Superior temporal gyrus (tissue), 1 donor: ENCODE results near the gene EPS8L2.
A peak's percentile ranks its signal among the peaks of the same experiment; 100 is the strongest.

Source experiments
- DNase-seq: peaks from one replicate; pipeline ENCODE4 v3.0.0-alpha.2; 2016; ENCODE audit errors: extremely low spot score

The EPS8L2 gene

DNA sequence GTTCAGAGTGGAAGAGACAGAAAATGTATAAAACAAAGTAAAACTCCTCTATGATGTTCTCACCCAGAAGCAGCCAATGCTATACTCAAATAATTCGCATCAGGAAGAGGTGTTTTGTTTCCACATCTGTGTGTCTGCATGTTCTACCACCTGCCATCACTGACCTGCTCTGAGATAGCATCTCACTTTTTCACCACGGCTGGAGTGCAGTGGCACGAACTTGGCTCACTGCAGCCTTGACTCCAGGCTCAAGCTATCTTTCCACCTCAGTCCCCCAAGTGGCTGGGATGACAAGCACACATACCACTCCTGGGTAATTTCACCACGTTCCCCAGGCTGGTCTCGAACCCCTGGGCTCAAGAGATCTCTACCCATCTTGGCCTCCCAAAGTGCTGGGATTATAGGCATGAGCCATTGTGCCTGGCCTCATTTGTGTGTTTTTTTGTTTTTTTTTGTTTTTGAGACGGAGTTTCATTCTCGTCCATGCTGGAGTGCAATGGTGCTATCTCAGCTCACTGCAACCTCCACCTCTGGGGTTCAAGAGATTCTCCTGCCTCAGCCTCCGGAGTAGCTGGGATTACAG lies 55.6 kb downstream of the EPS8L2 start:
- DNase-seq, result no peak

DNA sequence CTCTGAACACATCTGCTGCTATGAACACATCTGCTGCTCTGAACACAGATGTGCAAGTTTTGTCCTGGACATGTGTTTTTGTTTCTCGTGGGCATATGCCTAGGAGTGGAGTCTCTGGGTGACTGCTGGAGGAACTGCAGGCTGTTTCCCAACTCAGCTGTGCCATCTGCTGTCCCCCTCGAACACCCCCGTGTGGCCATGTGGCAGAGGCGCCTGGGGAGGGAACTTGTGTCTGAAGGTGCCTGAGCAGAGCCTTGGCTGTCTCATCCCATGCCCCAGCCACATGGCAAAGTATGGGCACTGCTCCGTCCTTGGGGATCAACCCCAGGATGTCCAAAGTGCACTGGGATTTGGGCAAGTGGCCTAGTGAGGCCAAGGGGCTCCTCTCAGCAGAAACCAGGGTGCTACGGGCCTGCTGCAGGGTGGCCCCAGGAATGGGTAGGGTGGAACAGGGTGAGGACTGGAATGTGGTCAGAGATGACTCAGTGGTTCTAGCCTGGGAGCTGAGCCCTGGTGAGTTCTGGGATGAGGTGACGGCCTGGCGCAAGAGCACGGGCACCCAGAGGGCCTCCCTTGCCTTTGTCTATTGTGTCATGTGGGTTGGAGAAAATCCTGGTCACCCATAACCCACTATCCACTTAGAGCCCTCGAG lies 56.5 kb downstream of the EPS8L2 start:
- peak; percentile 72 for DNase-seq

DNA sequence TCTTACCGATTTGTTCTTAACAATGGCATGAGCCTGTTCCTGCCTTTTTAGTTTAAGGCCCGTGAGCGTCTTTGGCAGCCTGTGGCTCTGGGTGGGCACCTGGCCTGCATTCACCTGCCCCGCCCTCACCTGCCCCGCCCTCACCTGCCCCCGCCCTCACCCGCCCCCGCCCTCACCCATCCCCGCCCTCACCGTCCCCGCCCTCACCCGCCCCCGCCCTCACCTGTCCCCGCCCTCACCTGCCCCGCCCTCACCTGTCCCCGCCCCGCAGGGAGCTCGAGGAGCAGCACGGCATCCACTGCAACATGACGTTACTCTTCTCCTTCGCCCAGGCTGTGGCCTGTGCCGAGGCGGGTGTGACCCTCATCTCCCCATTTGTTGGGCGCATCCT lies 57.0 kb downstream of the EPS8L2 start:
- DNase-seq, result no peak

DNA sequence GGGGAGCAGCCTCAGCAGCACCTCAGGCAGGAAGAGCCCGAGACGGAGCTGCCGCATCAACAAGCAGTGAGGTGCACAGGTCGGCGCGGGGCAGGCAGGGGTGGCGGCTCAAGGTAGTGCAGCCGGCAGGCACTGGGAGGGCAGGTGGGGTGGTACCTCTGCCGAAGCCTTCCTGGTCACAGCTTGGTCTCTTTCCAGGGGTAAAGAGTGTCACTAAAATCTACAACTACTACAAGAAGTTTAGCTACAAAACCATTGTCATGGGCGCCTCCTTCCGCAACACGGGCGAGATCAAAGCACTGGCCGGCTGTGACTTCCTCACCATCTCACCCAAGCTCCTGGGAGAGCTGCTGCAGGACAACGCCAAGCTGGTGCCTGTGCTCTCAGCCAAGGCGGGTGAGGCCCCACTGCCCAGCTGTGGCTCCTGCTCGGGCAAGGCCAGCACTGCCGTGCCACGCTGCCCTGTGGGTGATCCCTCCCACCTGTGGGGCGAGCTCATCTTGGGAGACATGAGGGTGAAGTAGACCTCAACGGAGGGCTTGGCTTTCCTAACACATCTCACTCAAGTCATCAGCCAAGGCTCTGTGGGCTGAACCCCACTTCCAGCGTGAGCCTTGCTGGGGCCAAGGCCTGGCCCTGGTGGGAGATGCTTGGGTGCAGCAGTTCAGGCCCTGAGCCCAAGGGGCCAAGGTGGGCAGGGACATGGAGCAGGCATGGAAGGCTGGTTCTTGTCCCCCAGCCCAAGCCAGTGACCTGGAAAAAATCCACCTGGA lies 57.7 kb downstream of the EPS8L2 start:
- no peak for DNase-seq

DNA sequence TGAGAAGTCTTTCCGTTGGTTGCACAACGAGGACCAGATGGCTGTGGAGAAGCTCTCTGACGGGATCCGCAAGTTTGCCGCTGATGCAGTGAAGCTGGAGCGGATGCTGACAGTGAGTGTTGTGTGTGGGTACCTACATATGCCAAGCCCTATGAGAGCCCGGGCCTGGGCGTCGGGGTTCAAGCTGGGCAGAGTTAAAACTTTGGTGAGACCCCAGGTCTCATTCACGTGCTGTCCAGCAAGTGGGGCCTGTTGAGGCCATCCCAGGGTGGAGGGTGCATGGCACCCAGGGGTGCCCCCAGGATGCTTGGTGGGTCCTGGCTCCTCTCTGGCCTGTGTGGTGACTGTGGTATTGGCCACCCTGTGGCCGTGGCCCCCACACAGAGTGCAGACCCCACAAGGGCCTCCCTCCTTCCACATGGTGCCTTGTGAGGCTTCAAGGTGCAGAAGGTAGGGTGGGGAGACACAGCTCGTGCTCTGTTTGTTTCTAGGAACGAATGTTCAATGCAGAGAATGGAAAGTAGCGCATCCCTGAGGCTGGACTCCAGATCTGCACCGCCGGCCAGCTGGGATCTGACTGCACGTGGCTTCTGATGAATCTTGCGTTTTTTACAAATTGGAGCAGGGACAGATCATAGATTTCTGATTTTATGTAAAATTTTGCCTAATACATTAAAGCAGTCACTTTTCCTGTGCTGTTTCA lies 58.4 kb downstream of the EPS8L2 start:
- no peak for DNase-seq

DNA sequence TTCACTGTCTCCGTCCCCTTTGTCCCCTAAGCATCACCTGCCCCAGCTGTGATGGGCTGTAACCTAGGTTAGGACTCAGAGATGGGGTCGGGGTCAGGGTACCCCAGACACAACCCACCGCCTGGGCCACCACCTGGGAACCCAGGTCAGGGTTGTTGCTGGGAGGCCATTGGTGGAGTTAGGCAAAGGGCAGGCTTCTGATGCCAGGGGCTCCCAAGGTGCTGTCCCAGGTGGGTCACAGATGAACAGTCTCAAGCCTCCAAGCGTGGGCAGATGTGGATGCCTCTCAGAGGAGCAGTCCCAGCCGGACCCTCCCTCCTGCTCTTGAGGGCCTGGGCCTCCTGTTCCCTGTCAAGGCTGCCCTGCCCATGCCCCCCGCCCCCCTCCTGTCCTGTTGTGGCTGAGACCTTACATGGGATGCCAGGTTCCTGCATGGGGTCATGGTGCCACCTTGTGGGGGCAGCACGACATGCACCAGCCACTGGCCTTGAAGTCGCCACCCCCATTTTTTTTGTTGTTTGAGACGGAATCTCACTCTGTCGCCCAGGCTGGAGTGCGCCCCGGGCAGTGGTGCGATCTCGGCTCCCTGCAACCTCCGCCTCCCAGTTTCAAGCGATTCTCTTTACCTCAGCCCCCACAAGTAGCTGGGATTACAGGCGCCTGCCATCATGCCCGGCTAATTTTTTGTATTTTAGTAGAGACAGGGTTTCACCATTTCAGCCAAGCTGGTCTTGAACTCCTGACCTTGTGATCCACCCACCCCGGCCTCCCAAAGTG lies 59.2 kb downstream of the EPS8L2 start:
- peak; percentile 67 for DNase-seq

DNA sequence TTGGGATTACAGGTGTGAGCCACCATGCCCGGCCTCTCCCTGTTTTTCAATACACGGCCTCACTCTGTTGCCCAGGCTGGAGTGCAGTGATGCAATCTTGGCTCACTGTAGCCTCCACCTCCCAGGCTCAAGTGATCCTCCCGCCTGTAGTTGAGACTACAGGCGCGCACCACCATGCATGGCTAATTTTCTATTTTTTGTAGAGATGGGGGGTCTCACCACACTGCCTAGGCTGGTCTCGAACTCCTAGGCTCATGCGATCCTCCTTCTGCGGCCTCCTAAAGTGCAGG lies 59.7 kb downstream of the EPS8L2 start:
- DNase-seq, result no peak

DNA sequence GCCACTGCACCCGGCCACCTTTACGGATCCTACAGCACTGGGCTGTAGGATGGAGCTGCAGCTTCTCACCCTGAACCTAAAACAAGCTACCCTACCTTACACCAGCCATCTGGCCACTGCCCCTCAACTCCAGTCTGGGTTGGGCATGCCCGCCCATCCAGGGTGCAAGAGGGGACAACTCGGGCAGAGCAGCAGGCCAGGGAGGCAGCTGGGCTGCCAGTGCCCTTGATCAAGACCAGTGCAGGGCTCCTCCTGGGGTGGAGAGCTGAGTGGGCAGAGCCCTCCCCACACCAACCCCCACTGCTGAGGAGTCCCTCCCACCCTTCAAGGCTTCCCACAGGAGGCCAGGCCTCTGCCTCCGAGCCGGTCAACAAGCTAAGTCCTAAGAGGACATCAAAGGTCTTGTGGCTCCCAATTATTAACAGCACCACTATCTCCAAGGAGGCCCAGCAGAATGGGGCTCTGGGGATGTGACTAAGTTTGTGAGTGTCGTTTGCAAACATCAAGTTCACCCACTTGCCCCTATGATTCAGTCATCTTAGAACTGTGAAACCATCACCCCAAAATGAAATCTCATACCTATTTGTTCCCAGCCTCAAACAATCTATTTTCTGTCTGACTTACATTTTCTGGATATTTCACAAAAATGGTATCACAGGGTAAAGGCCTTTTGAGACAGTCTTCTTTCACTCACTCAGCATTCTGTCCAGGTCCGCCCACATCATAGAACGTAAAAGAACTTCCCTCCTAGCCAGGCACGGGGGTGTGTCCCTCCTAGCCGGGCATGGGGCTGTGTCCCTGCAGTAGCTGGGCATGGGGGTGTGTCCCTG lies 60.3 kb downstream of the EPS8L2 start:
- no peak for DNase-seq

DNA sequence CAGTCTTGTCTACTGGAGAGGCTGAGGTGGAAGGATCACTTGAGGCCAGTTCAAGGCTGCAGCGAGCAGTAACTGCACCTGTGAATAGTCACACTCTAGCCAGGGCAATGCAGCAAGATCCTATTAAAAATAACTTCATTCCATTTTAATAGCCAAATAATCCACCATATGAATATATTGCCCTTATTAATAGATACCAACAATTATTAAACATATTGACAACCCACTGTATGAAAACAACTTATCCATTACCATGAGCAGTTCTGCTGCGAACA lies 60.8 kb downstream of the EPS8L2 start:
- no peak for DNase-seq

DNA sequence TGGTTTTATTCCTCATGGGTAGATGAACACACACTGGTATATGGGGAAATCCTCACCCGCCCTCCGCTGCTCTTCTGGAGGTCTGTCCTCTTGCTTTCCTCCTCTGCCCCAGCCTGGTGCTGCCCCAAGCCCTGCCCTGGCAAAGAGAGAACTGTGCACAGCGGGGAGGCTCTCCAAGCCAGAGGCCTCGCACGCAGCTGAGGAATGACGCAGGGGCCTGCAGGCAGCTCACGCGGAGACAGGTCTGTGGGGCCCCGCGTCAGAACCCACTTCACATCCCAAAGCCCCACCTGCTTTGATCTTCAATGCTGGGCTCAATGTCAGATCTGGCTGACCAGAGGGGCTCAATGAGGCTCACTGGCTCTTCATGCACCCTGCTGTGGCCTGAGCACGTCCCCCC lies 61.2 kb downstream of the EPS8L2 start:
- DNase-seq, result no peak

DNA sequence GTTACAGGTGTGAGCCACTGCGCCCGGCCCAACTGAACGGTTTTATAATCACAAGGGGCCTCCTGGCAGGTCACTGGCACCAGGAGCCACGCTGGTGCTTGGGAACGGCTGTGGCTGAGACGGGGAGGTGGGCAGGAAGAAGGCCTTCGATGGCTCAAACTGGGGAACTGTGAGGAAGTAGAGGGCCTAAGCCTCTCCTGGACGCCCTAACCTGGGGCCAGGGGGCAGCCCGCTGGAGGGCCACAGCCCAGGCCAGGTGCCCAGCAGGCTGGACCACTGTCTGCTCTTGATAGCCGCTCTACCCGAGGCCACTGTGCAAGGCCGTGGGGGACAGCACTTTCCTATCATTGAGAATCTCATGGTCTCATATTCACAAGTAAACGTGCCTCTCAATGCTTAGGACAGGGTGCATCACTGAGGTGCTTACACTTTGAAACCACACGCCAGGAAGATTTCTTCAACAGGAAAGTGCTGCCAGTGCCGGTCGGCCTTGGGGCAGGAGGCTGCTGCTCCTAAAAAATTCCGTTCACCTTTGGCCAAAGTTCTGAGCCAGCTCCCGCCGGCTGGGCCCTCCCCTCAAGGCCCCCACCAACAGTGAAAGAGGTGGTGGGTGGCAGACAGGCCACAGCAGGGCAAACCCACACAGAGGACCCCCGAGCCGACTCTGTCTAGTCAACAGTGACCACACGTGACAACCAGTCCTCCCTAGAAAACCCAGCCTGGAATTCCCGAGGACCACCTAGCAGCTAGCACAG lies 64.0 kb downstream of the EPS8L2 start:
- DNase-seq, result no peak

DNA sequence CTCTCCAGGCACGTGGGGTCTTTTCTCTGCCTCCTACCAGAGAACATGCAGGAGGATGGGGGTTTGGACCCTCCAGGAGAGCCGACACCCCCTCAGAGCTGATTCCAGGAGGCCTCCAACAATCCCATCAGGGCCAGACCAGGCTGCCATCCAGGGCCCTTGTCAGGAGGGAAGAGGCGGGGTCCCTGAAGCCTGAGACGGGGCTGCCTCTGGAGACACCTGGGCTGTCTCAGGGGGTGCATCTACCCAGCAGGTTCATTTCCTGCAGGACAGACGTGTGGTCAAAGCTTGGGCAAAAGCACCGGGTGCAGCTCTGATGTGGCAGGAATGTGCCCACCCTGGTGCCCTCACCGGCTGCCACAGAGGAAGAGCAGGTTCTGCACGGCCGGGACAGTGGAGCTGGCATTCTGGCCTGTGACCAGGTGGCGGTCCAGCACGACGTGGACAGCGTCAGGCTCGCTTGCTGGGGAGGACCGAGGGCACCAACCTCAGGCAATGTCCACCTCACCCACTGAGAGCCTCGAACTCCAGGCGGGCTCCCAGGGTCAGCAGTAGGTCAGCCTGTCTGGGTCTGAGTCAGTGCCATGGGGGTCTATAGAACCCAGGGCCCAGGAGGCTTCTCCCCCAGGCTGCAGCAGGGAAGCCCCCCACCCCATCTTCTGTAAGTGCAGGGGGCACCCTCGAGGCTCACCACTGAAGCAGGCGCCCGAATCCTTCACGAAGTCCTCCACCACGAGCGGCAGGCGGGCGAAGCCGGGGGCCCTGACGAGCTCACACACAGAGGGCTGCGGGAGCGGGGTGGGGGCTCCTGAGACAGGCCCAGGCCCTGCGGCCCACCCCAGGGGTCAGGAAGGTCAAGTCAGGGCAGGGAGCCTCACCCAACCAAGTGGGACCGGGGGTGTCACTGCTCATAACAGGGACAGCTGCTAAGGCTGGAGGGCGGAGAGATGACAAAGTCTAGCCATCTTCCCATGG lies 64.9 kb downstream of the EPS8L2 start:
- DNase-seq, result no peak

DNA sequence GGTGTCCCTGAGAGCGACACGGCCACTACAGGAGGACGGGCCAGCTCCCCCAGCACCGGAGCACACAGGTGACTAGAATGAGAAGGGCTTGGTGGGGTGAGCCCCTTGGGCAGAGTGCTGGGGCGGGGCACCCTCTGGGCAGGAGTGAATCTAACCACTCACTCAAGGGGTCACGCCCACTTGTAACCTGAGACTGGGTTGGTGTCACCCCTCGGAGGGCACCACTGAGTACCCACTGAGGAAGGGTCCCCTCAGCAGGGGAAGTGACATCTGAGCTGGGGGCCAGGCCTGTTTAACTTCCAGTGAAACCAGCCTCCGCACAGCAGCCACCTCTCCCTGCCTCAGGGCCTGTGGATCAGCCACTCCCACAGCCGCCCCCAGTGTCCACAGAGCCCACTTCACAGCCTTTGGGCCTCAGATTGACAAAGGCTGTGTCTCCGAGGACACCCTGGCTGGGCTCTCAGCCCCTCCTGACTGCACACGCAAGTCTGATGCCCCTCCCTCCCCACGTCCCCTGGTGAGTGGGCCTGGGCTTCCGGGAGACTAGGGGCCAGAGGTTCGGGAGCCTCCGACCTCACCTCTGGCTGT lies 65.7 kb downstream of the EPS8L2 start:
- DNase-seq, result no peak

DNA sequence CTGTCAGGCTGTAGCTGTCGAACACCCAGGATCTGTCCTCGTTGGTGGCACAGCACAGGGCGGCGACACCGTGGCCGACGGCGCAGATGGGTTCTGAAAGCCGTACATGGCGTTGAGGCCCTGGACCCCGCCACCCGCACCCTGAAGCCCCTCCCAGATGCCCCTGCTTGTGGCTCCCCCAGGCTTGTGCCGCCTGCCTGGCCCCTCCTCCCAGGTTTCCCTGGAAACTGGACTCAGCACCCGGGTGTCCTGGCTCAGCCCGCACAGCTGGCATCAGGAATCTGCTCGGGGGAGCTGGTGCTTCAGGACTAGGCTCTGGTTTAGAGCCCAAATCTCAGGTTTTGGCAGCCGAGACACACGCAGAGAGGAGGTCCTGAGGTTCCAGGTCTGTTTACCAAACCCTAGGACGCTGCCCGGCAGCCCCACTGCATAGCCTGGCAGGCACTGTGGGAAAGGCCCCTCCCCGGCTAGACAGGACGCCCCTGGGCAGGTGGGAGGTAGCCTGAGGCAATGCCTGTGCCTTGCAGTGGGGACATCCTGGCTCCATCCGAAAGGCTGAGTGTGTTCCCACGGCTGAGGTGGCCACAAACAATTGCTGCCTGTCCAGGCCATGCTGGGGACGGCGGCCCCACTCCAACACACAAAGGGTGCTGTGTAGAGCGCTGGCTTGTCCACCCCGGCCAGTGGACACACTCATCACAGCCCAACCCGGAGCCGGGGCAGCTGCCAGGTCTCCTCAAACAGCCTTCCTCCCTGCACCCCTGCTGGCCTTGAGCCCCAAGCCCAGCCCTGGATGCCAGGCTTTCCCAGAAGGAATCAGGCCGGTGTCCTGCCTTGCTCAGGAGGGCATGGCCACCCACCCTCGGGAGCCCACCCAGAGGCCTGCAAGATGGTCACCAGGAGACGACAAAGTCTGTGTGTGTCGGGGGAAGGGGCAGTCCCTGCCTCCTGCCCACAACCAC lies 66.7 kb downstream of the EPS8L2 start:
- peak; percentile 89 for DNase-seq

DNA sequence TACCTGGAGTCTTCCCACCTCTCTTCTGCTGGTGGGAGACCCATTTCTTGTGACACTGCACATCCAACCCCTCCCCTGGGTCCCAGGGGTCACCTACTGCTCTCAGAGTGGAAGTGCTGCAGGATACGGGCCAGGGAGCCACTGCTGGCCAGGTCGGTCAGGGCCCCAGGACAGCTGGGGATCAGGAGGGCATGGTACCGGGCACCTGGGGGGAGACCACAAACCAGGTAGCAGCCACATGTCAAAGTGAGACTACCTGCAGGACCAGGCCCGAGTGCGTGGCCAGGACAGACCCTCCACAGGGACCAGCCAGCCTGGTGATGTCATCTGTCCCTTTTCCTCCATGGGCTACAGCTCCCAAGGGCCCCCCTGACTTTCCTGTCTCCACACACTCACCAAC lies 67.4 kb downstream of the EPS8L2 start:
- DNase-seq, result no peak

DNA sequence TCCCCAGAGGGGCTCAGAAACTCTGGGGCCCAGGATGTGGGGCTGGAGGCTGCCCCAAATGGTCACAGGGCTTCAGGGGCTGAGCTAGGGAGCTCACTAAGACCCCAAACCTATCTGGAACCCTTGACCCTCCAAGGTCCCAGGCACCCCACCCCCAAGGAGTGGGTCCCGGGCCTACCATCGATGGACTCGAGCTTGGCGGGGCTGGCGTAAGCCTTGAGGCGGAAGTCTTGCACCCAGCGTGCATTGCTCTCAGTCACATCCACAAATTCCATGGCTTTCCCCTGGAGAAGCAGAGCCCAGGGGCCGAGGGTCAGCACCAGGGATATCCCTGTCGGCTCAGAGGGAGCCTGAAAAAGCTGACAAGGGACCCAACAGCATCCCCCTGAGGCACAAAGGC lies 67.8 kb downstream of the EPS8L2 start:
- DNase-seq, result no peak

DNA sequence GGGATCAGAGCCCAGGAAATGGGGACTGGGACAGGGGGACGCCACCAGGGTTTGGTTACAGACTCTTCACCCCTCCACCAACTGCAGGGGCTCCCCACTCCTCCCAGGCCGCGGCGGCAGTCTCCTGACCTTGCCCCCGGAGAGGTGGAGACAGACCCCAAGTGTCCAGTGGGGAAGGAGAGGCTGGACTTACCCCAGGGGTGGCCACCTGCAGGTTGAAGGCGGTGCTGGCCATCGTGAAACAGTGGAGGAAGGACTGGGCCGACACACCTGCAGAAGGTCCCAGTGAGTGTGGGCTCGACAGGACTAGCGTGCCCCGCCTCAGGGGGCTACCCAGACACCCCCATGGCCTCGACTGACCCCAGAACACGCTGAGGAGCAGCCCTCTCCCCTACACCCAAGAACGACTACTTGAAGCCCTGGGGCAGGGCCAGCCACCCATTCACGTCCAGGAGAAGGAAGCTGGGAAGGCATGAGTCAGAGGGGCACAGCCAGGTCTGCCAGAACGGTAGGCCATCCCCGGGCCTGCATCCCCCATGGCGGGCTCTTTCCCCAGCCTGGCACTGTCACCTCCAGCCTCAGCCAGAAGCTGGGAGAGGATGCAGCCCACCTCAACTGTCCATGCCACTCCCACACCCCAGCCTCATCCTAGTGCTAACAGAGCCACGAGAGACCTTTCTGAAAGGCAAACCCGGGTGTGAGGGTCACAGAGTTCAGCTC lies 69.0 kb downstream of the EPS8L2 start:
- no peak for DNase-seq
